ENCODE results near the gene AARS2.

- TF ChIP-seq CTCF (conservative IDR thresholded peaks at IDR 0.05 in 1 of 2, IDR thresholded peaks at IDR 0.05 in 1 of 2; ENCODE audit: low read depth in 1 of 2, low read length in 2 of 2) (no peak), EZH2 (IDR thresholded peaks at IDR 0.05; ENCODE audit: low read length, missing control alignments) (no peak)
Observed at GRCh38 chr6:44311304-44311703, 1.8 kb downstream of the AARS2 start.

All from fibroblast of lung (primary cell).